GM12891 (cell line): Measurements from ENCODE around the gene POLA1.

ENCODE experiments used
- POLR2AphosphoS5 ChIP-seq: IDR thresholded peaks from 2 replicates; pipeline ENCODE4 v1.6.1; 2011; ENCODE audit warnings: low read depth, low read length, control low read depth
- TAF1 ChIP-seq: IDR thresholded peaks from 2 replicates; pipeline ENCODE4 v1.6.1; 2011; ENCODE audit warnings: low read depth, low read length, control low read depth

GRCh38 chrX:24646006-24646405 is 47.7 kb upstream of the POLA1 start:
- TF ChIP-seq POLR2AphosphoS5 (no peak), TAF1 (no peak)
